HG03196 (cell line): Measurements from ENCODE around the gene INPP5J.
"Not testable (repeated sequence)": the region's sequence is repeated elsewhere in the genome, so short reads cannot be mapped to it uniquely, and the experiment has no call there.

Experiments
- ATAC-seq: cut with Tn5 transposase; IDR thresholded peaks from one replicate; pipeline ENCODE4 v1.9.1; 2021; ENCODE audit not compliant: unreplicated experiment

The INPP5J gene

GRCh38 chr22:31087744-31088215 lies 35.0 kb upstream of the INPP5J start:
- no peak for ATAC-seq

GRCh38 chr22:31088233-31088986 lies 34.4 kb upstream of the INPP5J start:
- no peak for ATAC-seq

- ATAC-seq, result no peak
Observed at GRCh38 chr22:31089160-31090100, 33.3 kb upstream of the INPP5J start.

GRCh38 chr22:31090217-31091085 lies 32.3 kb upstream of the INPP5J start:
- ATAC-seq, result no peak

- ATAC-seq, result no peak
Observed at GRCh38 chr22:31091106-31091975, 31.4 kb upstream of the INPP5J start.

GRCh38 chr22:31092161-31092560 lies 30.6 kb upstream of the INPP5J start:
- ATAC-seq, result no peak

- no peak for ATAC-seq
Observed at GRCh38 chr22:31093086-31093850, 29.5 kb upstream of the INPP5J start.

- no peak for ATAC-seq
Observed at GRCh38 chr22:31094021-31094551, 28.7 kb upstream of the INPP5J start.

- ATAC-seq, result no peak
Observed at GRCh38 chr22:31094741-31095140, 28.0 kb upstream of the INPP5J start.

- ATAC-seq, result no peak
Observed at GRCh38 chr22:31095637-31096249, 27.0 kb upstream of the INPP5J start.

- no peak for ATAC-seq
Observed at GRCh38 chr22:31096657-31097279, 26.0 kb upstream of the INPP5J start.

GRCh38 chr22:31097539-31097938 lies 25.2 kb upstream of the INPP5J start:
- ATAC-seq, result not testable (repeated sequence)

GRCh38 chr22:31097941-31098631 lies 24.7 kb upstream of the INPP5J start:
- ATAC-seq, result no peak

- no peak for ATAC-seq
Observed at GRCh38 chr22:31098632-31099110, 24.1 kb upstream of the INPP5J start.

GRCh38 chr22:31099386-31099785 lies 23.4 kb upstream of the INPP5J start:
- no peak for ATAC-seq

- no peak for ATAC-seq
Observed at GRCh38 chr22:31099841-31100761, 22.7 kb upstream of the INPP5J start.
